Neural cell (in vitro differentiated cells): Measurements from ENCODE around the gene SERTAD3. TPM values are rescaled to one million over a fixed set of nuclear protein-coding genes. Genes with fewer than 3 reads are reported as not detected.

Experiments
- H2AFZ ChIP-seq: fragments of 200-600, 300-800 bp; sonication (generic), shearing (Covaris generic); 2 replicates; pipeline ENCODE4 v1.6.0; 2014; ENCODE audit warnings: low read depth, mild to moderate bottlenecking, antibody characterized with exemption, low read length, moderate library complexity
- H3F3A ChIP-seq: fragments of 200-600 bp; shearing (Covaris generic); 2 replicates; pipeline ENCODE4 v1.6.1; 2016; ENCODE audit warnings: mild to moderate bottlenecking, moderate library complexity, mixed read lengths, antibody characterized with exemption, low read length; ENCODE audit not compliant: insufficient read depth, poor library complexity, severe bottlenecking
- H3K27ac ChIP-seq: fragments of 200-600, 300-800 bp; sonication (generic), shearing (Covaris generic); 2 replicates; pipeline ENCODE4 v1.5.1; 2014; ENCODE audit warnings: mild to moderate bottlenecking, low read length, moderate library complexity
- H3K27me3 ChIP-seq: fragments of 300-800, 200-600 bp; sonication (generic), shearing (Covaris generic); 2 replicates; pipeline ENCODE4 v1.6.0; 2014; ENCODE audit warnings: mild to moderate bottlenecking, low read depth, low read length, moderate library complexity; ENCODE audit not compliant: insufficient read depth
- H3K36me3 ChIP-seq: fragments of 300-800, 200-600 bp; sonication (generic), shearing (Covaris generic); 2 replicates; pipeline ENCODE4 v1.5.1; 2014; ENCODE audit warnings: mild to moderate bottlenecking, antibody characterized with exemption, low read length, moderate library complexity; ENCODE audit not compliant: insufficient read depth
- H3K4me2 ChIP-seq: fragments of 300-800, 200-600 bp; sonication (generic), shearing (Covaris generic); 2 replicates; pipeline ENCODE4 v1.6.0; 2014; ENCODE audit warnings: mild to moderate bottlenecking, low read length
- H3K4me3 ChIP-seq: fragments of 300-800, 200-600 bp; sonication (generic), shearing (Covaris generic); 2 replicates; pipeline ENCODE4 v1.5.1; 2014; ENCODE audit warnings: mild to moderate bottlenecking, low read length, moderate library complexity
- H3K79me2 ChIP-seq: fragments of 200-600 bp; shearing (Covaris generic); replicated peaks from 2 replicates; pipeline ENCODE4 v1.6.0; 2014; ENCODE audit warnings: mild to moderate bottlenecking, low read length, moderate library complexity; ENCODE audit not compliant: insufficient read depth
- H3K9ac ChIP-seq: fragments of 300-800, 200-600 bp; sonication (generic), shearing (Covaris generic); 2 replicates; pipeline ENCODE4 v1.6.1; 2016; ENCODE audit warnings: mild to moderate bottlenecking, low read length, mixed read lengths
- H3K9me2 ChIP-seq: fragments of 200-600 bp; shearing (Covaris generic); 2 replicates; pipeline ENCODE4 v1.6.1; 2016; ENCODE audit warnings: mild to moderate bottlenecking, low read length, mixed read lengths; ENCODE audit not compliant: insufficient read depth
- H3K9me3 ChIP-seq: fragments of 200-600, 300-800 bp; sonication (generic), shearing (Covaris generic); 2 replicates; pipeline ENCODE4 v1.6.1; 2016; ENCODE audit warnings: mild to moderate bottlenecking, mixed run types, low read length, moderate library complexity, mixed read lengths
- H4K20me1 ChIP-seq: fragments of 200-600 bp; shearing (Covaris generic); 2 replicates; pipeline ENCODE4 v1.6.1; 2016; ENCODE audit warnings: mild to moderate bottlenecking, mixed run types; ENCODE audit not compliant: insufficient read depth
- CTCF ChIP-seq: fragments of 450-650 bp; IDR thresholded peaks from 2 replicates; pipeline ENCODE4 v1.5.1; 2014; ENCODE audit warnings: antibody characterized with exemption, mild to moderate bottlenecking, moderate library complexity; ENCODE audit not compliant: poor library complexity, severe bottlenecking
- EP300 ChIP-seq: fragments of 450-650 bp; conservative IDR thresholded peaks from 2 replicates; pipeline ENCODE4 v1.6.1; 2014; ENCODE audit warnings: antibody characterized with exemption, mild to moderate bottlenecking, moderate library complexity; ENCODE audit not compliant: poor library complexity, severe bottlenecking
- EZH2 ChIP-seq: fragments of 200-600, 300-800 bp; shearing (Covaris generic), sonication (generic); IDR thresholded peaks from 2 replicates; pipeline ENCODE4 v1.6.1; 2014; ENCODE audit warnings: antibody characterized with exemption, low read length, borderline replicate concordance, mild to moderate bottlenecking; ENCODE audit not compliant: insufficient read depth, poor library complexity, severe bottlenecking
- MXI1 ChIP-seq: fragments of 450-650 bp; conservative IDR thresholded peaks from 2 replicates; pipeline ENCODE4 v1.6.1; 2014; ENCODE audit warnings: antibody characterized with exemption, mild to moderate bottlenecking; ENCODE audit not compliant: poor library complexity, severe bottlenecking
- POLR2AphosphoS5 ChIP-seq: IDR thresholded peaks from 2 replicates; pipeline ENCODE4 v1.6.1; 2012
- RAD21 ChIP-seq: fragments of 450-650 bp; conservative IDR thresholded peaks from 2 replicates; pipeline ENCODE4 v1.6.1; 2014; ENCODE audit warnings: antibody characterized with exemption, mild to moderate bottlenecking, moderate library complexity
- SMC3 ChIP-seq: fragments of 450-650 bp; conservative IDR thresholded peaks from 2 replicates; pipeline ENCODE4 v1.6.1; 2014; ENCODE audit warnings: antibody characterized with exemption, mild to moderate bottlenecking, moderate library complexity; ENCODE audit not compliant: poor library complexity
- TAF1 ChIP-seq: IDR thresholded peaks from 2 replicates; pipeline ENCODE4 v1.6.1; 2012; ENCODE audit warnings: low read depth
- polyA plus RNA-seq: library from polyadenylated mRNA; depleted of rRNA; stranded (reverse); fragments of >200 nt; gene quantifications from 2 replicates; pipeline ENCODE4 v1.2.3, GENCODE V29; 2014
- TF ChIP-seq, protein P1 (sequence below): IDR thresholded peaks from 2 replicates; pipeline ENCODE4 v1.6.1; 2012; ENCODE audit warnings: borderline replicate concordance

Gene SERTAD3
- polyA plus RNA-seq, 1 donor from 2014 or later: 7.6 TPM

- no peaks in the 10 kb centered on the region for H4K20me1 ChIP-seq
- no peak overlapping the region for H3K4me2 ChIP-seq
- no peak overlapping the region for H3K4me3 ChIP-seq
- no peak overlapping the region for H2AFZ ChIP-seq
- H3K27me3 ChIP-seq: no peaks in the 10 kb centered on the region
- H3K9ac ChIP-seq: no peak overlapping the region
- no peaks in the 10 kb centered on the region for H3K9me3 ChIP-seq
- TF ChIP-seq EP300: no peak
- TF ChIP-seq RAD21: no peak
- TF ChIP-seq SMC3: no peak
- no peak for TF ChIP-seq POLR2AphosphoS5
- TF ChIP-seq, protein P1, sequence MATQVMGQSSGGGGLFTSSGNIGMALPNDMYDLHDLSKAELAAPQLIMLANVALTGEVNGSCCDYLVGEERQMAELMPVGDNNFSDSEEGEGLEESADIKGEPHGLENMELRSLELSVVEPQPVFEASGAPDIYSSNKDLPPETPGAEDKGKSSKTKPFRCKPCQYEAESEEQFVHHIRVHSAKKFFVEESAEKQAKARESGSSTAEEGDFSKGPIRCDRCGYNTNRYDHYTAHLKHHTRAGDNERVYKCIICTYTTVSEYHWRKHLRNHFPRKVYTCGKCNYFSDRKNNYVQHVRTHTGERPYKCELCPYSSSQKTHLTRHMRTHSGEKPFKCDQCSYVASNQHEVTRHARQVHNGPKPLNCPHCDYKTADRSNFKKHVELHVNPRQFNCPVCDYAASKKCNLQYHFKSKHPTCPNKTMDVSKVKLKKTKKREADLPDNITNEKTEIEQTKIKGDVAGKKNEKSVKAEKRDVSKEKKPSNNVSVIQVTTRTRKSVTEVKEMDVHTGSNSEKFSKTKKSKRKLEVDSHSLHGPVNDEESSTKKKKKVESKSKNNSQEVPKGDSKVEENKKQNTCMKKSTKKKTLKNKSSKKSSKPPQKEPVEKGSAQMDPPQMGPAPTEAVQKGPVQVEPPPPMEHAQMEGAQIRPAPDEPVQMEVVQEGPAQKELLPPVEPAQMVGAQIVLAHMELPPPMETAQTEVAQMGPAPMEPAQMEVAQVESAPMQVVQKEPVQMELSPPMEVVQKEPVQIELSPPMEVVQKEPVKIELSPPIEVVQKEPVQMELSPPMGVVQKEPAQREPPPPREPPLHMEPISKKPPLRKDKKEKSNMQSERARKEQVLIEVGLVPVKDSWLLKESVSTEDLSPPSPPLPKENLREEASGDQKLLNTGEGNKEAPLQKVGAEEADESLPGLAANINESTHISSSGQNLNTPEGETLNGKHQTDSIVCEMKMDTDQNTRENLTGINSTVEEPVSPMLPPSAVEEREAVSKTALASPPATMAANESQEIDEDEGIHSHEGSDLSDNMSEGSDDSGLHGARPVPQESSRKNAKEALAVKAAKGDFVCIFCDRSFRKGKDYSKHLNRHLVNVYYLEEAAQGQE: no peak
- TF ChIP-seq EZH2: no peak
- TF ChIP-seq TAF1: no peak
- no peak for TF ChIP-seq CTCF
- TF ChIP-seq MXI1: no peak
- H3K9me2 ChIP-seq: no peaks in the 10 kb centered on the region
- H3K36me3 ChIP-seq: no peaks in the 10 kb centered on the region
- H3F3A ChIP-seq: no peaks in the 10 kb centered on the region
- no peaks in the 10 kb centered on the region for H3K79me2 ChIP-seq
- no peak overlapping the region for H3K27ac ChIP-seq
Observed at GRCh38 chr19:40412866-40413265, 31.3 kb downstream of the SERTAD3 start.

DNA sequence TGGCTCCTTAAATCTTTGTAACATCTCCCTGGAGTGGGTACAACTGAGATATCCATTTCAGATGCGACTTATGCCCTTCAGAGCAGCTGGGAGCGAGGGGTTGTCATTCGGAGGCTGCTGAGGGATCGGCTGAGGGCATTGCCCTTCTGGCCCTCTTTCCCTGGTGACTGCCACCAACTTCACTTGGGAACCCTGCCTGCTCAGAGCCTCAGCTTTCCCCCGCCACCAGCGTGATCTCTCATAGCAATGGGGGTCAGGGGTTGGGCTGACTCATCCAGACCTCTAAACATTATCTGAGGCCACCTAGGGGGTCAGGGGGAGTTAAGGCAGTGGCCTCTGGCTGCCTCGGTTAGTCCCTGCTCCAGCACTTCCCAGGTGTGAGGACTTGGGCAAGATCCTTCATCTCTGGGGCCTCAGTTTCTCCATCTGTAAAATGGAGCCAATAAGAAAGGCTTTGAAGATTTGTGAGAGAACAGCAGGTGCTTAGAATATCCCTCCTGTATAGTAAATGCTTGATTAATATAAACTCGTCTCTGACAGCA is 32.1 kb downstream of the SERTAD3 start:
- H3K9ac ChIP-seq: no peak overlapping the region
- no peaks in the 10 kb centered on the region for H4K20me1 ChIP-seq
- H3K27ac ChIP-seq: no peak overlapping the region
- H3F3A ChIP-seq: no peaks in the 10 kb centered on the region
- H3K9me2 ChIP-seq: no peaks in the 10 kb centered on the region
- no peak for TF ChIP-seq MXI1
- no peak for TF ChIP-seq TAF1
- no peaks in the 10 kb centered on the region for H3K36me3 ChIP-seq
- H3K79me2 ChIP-seq: no peaks in the 10 kb centered on the region
- no peak overlapping the region for H3K4me3 ChIP-seq
- no peak overlapping the region for H3K4me2 ChIP-seq
- no peaks in the 10 kb centered on the region for H3K9me3 ChIP-seq
- H3K27me3 ChIP-seq: no peaks in the 10 kb centered on the region
- no peak overlapping the region for H2AFZ ChIP-seq
